ENCODE data around the gene C12orf57.

C12orf57 gene

DNA sequence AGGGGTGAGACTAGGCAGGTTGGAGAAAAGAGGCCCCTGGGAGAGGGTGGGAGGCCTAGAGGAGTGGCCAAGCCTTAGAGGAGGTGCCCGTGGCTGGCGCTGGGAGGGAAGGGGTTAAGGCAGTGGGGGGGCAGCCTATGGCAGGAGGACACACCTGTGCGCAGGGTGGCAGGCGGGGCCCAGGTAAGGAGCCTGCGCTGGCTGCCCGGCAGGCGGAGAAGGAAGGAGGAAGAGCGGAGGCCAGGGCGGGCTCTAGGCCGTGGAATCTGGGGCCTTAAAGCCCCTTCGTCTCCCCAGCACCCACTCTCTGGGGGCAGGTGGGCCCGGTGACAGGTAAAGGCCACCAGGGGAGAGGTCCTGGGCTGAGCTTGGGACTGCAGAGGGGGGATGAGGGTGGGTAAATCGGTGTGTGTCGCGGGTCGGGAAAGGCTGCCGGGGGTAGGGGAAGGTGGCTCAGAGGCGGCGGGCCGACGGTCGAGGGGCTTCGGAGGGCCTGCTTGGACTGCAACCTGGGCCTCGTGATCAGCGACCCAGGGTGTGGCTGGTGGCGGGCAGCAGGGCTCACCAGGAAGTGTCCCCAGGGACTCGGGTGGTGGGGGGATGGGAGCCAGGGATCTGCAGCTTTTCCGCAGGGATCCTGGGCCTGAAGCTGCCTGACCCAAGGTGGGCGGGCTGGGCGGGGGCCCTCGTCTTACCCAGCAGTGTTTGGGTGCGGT, 19.4 kb downstream of the C12orf57 start:
- in situ Hi-C loops (cut with HindIII; ENCODE audit: low sequenced_read_pairs), result no loop called here

GRCh38 chr12:6963791-6964413, 20.1 kb downstream of the C12orf57 start:
- in situ Hi-C loops (cut with HindIII; ENCODE audit: low sequenced_read_pairs), result no loop called here

GRCh38 chr12:6964605-6965025, 20.8 kb downstream of the C12orf57 start:
- in situ Hi-C loops (cut with HindIII; ENCODE audit: low sequenced_read_pairs), result no loop called here

- in situ Hi-C loops (cut with HindIII; ENCODE audit: low sequenced_read_pairs), result no loop called here
These were observed 21.3 kb downstream of the C12orf57 start for GRCh38 chr12:6965026-6965661.

DNA sequence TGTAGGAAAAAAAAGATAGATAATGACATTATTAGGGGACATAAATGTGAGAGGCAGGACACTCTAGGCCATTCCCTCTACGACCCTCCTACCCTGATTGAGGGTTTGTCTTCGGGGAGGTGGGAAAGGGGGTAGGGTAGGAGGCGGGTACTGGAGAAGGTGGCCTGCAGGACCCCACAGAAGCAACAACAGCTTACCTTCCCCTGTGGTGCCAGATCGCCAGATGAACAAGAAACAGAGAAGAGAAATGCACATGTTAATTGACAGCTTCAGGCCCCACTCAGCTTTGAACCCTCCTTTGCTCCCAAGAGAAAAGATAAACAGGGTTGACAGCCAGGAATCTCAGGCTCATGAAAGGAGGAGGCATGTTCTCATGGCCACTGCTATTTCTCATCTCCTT, 21.9 kb downstream of the C12orf57 start:
- in situ Hi-C loops (cut with HindIII; ENCODE audit: low sequenced_read_pairs), result no loop called here

GRCh38 chr12:6966351-6966750, 22.5 kb downstream of the C12orf57 start:
- in situ Hi-C loops (cut with HindIII; ENCODE audit: low sequenced_read_pairs), result no loop called here

GRCh38 chr12:6967651-6968100, 23.9 kb downstream of the C12orf57 start:
- in situ Hi-C loops (cut with HindIII; ENCODE audit: low sequenced_read_pairs), result no loop called here

- in situ Hi-C loops (cut with HindIII; ENCODE audit: low sequenced_read_pairs), result no loop called here
These were observed 24.6 kb downstream of the C12orf57 start for GRCh38 chr12:6968426-6968825.

- in situ Hi-C loops (cut with HindIII; ENCODE audit: low sequenced_read_pairs), result no loop called here
These were observed 26.3 kb downstream of the C12orf57 start for GRCh38 chr12:6970096-6970527.

- in situ Hi-C loops (cut with HindIII; ENCODE audit: low sequenced_read_pairs), result no loop called here
These were observed 30.4 kb downstream of the C12orf57 start for GRCh38 chr12:6974180-6974579.

DNA sequence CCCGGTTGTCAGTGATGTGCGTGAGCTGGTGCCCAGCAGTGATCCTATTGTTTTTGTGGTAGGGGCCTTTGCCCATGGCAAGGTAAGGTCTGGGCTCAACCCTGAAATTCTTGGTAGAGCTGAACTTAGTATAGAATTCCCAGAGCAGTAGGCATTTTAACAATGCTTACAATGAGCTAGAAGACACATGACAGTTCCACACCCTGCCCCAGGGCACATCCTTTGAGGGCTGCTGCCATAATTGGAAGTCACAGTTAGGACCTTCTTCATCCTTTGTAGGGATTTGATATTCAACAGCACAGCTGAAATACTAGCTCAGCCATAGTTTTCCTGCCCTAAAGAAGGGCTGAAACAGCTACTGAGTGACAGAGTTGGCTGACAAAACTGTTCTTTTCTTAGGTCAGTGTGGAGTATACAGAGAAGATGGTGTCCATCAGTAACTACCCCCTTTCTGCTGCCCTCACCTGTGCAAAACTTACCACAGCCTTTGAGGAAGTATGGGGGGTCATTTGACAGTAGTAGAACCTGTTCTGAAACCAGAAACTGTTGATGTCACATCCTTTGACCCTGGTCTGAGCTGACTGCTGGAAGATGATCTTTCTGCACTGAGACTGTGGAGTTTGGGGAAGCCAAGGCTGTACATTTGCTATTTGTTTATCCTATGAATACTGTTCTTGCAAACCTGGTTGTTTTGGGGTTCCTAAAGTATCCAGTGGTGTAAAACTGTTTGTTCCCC, 31.6 kb downstream of the C12orf57 start:
- in situ Hi-C loops (cut with HindIII; ENCODE audit: low sequenced_read_pairs), result no loop called here

DNA sequence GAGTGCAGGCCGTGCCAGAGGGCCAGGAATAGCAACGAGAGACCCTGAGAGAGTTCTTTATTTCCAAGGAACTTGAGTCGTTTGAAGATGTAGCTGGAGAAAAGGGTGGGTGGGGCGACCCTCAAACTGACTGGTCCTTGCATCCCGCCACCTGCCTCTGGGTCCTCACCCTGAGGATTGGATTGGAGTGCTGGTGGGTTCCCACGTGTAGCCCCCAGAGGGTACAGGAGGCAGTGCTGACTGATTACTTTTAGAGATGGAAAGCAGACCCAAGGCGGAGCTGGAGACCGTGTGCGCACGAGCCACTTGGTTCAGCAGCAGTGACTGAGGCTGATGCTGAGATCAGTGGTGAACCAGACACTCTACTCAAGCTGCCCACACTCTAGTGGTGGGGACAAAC, 33.8 kb downstream of the C12orf57 start:
- in situ Hi-C loops (cut with HindIII; ENCODE audit: low sequenced_read_pairs), result no loop called here

DNA sequence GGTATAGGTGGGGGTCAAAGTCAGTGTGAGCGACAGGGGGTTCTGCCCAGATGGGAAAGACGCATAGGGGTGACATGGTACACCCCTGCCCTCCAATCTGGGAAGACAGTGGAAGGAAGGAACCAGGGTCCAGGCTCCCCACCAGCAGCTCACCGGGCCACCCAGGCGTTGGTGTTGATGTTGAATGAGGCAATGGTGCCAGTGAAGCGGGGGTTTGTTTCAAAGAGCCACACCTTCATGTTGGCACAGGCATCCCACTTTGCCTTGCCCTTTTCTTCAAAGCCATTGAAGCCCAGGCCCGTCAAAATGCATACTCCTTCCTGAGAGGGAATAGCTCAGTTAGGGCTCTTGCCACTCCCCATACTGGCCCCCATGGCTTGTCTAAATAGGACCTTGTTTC, 34.4 kb downstream of the C12orf57 start:
- in situ Hi-C loops (cut with HindIII; ENCODE audit: low sequenced_read_pairs), result no loop called here

DNA sequence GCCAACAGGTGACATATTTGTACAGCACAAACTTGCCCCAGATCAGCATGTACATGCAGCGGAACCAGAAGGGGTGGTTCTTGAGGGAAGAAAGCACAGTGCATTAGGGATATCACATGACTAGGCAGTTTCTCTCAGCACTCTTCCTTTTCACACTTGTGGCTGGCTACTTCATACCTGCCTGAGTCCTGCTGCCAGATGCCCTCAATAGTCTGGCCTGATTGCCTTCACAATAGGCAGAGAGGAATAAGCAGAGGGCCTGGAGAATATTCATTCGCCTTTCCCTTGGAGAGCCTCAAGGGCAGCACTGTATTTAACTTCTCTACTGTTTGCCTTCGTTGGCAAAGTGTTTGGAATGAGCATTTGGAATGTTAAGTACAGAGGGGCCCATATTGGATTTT, 34.8 kb downstream of the C12orf57 start:
- in situ Hi-C loops (cut with HindIII; ENCODE audit: low sequenced_read_pairs), result no loop called here

- in situ Hi-C loops (cut with HindIII; ENCODE audit: low sequenced_read_pairs), result no loop called here
These were observed 35.2 kb downstream of the C12orf57 start for GRCh38 chr12:6979021-6979420.

DNA sequence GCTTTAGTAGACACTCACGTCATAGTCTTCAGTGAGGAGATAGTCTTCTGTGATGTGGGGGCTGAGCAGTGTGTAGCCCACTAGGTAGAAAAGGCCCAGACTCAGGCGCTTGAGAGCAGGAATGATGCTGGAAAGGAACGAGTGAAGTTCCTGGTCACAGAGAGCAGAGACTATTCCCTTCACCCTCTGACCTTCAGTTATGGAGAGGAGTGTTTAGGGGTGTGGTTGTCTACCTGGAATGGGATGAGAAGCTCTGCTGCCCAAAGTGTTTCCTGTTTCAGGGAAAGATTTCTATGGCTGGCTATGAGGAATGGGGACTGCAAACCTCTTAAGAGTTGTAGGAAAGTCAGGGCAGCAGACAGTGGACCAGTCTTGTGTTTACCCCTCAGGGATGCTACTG, 35.6 kb downstream of the C12orf57 start:
- in situ Hi-C loops (cut with HindIII; ENCODE audit: low sequenced_read_pairs), result no loop called here

- in situ Hi-C loops (cut with HindIII; ENCODE audit: low sequenced_read_pairs), result no loop called here
These were observed 36.3 kb downstream of the C12orf57 start for GRCh38 chr12:6980075-6980474.

DNA sequence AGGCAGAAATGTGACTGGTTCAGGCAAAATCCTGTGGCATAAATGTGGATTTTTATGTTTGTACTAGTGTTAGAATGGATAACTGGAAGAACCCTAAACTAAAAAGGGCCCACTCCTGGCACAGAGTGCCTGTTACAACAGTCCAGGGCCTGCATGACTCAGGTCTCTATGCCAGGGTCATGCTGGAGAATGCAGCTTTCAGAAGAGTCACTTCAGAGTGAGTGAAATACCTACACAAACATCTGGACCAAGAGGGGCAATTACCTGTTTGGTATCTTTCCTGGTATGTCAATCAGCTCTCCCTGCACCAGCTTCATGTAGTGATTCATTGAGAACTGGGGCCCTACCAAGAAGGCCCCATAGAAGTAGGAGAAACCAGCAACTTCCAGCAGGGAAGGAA, 36.9 kb downstream of the C12orf57 start:
- in situ Hi-C loops (cut with HindIII; ENCODE audit: low sequenced_read_pairs), result no loop called here

DNA sequence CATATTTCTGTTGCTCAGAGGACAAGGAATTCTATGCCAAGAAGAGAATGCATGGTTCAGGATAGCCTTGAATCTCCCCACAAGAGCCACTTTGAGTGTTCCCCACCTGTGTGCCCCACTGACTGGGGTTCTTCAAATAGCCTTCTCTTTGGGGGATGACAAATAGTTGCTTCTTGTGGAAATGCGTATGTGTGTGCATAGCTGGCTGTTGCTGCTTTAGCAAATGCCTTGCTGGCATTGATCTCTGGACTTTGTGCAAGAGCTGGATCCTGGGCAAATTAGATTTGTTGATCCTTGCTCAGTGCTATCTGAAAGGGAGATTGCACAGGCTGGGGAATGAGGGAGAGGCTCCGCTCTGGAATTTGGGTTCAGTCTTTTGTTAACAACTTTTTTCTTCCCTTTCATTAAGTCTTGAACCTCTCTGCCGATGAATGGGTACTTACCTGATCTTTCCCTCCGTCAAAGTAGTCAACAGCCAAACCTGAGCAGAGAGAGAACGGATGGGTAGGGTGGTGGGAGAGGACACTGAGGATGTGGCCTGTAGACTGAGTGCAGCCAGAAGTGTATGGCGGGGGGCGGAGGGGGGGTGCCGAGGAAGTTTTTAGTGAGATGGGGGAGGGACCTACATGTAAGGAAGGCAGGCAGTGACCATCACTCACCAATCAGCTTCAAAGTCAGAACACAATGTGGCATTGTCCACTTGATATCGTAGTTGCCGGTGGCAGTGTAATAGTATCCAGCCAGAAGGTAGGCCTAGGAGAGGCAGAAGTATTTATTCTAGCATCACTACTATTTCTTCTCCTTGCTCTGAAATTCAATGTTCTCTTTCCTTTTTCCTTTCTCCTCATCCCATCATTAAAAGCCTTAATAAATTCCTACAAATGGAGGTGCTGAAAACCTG, 37.6 kb downstream of the C12orf57 start:
- in situ Hi-C loops (cut with HindIII; ENCODE audit: low sequenced_read_pairs), result no loop called here

GRCh38 chr12:6982532-6982931, 38.7 kb downstream of the C12orf57 start:
- in situ Hi-C loops (cut with HindIII; ENCODE audit: low sequenced_read_pairs), result no loop called here

Data from DLD1 (cell line).